Neural progenitor cell (in vitro differentiated cells): ENCODE measurements around the gene DISC1. TPM values are rescaled to one million over a fixed set of nuclear protein-coding genes. Genes with fewer than 3 reads are reported as not detected.

Source experiments
- DNase-seq: peaks from one replicate; pipeline ENCODE4 v3.0.0-alpha.2; 2016; ENCODE audit warnings: low spot score
- H2AFZ ChIP-seq: fragments of 200-600 bp; sonication (generic); replicated peaks from 2 replicates; pipeline ENCODE4 v1.6.1; 2016; ENCODE audit warnings: antibody characterized with exemption
- H3F3A ChIP-seq: fragments of 200-600 bp; sonication (generic); 2 replicates; pipeline ENCODE4 v1.6.1; 2016; ENCODE audit warnings: antibody characterized with exemption, low read depth
- H3K27ac ChIP-seq: fragments of 200-600 bp; sonication (generic); 2 replicates; pipeline ENCODE4 v1.5.1; 2016; ENCODE audit warnings: mild to moderate bottlenecking
- H3K27me3 ChIP-seq: fragments of 200-600 bp; sonication (generic); 2 replicates; pipeline ENCODE4 v1.6.1; 2016; ENCODE audit warnings: mild to moderate bottlenecking, moderate library complexity
- H3K36me3 ChIP-seq: fragments of 200-600 bp; sonication (generic); 2 replicates; pipeline ENCODE4 v1.5.1; 2016
- H3K4me1 ChIP-seq: fragments of 200-600 bp; sonication (generic); 2 replicates; pipeline ENCODE4 v1.6.1; 2016; ENCODE audit warnings: mixed run types
- H3K4me2 ChIP-seq: fragments of 200-600 bp; sonication (generic); 2 replicates; pipeline ENCODE4 v1.6.1; 2016
- H3K4me3 ChIP-seq: fragments of 200-600 bp; sonication (generic); 2 replicates; pipeline ENCODE4 v1.5.1; 2016
- H3K79me2 ChIP-seq: fragments of 200-600 bp; sonication (generic); 2 replicates; pipeline ENCODE4 v1.6.1; 2016; ENCODE audit warnings: low read depth
- H3K9ac ChIP-seq: fragments of 200-600 bp; sonication (generic); 2 replicates; pipeline ENCODE4 v1.6.1; 2016
- H3K9me3 ChIP-seq: fragments of 200-600 bp; sonication (generic); 2 replicates; pipeline ENCODE4 v1.5.1; 2016; ENCODE audit warnings: low read depth
- H4K20me1 ChIP-seq: fragments of 200-600 bp; sonication (generic); 2 replicates; pipeline ENCODE4 v1.6.1; 2016; ENCODE audit warnings: low read depth
- H3K27ac Mint-ChIP-seq: 3 replicates; pipeline ENCODE4 v1.8.0; 2021; ENCODE audit warnings: mixed read lengths
- H3K27me3 Mint-ChIP-seq: 2 replicates; pipeline ENCODE4 v1.8.0; 2022; ENCODE audit warnings: low read depth, mild to moderate bottlenecking, inconsistent platforms, moderate library complexity, mixed read lengths; ENCODE audit not compliant: insufficient read depth
- H3K36me3 Mint-ChIP-seq: 3 replicates; pipeline ENCODE4 v1.8.0; 2021; ENCODE audit warnings: mixed read lengths
- H3K4me1 Mint-ChIP-seq: 3 replicates; pipeline ENCODE4 v1.8.0; 2021; ENCODE audit warnings: mixed read lengths
- H3K4me3 Mint-ChIP-seq: 3 replicates; pipeline ENCODE4 v1.8.0; 2021; ENCODE audit warnings: mild to moderate bottlenecking, moderate library complexity, mixed read lengths
- H3K9me3 Mint-ChIP-seq: 3 replicates; pipeline ENCODE4 v1.8.0; 2020; ENCODE audit warnings: mixed read lengths
- EZH2 ChIP-seq: fragments of 200-600 bp; sonication (generic); IDR thresholded peaks from 2 replicates; pipeline ENCODE4 v1.6.1; 2017; ENCODE audit warnings: antibody characterized with exemption, mild to moderate bottlenecking, moderate library complexity
- EZH2phosphoT487 ChIP-seq: fragments of 200-600 bp; sonication (generic); IDR thresholded peaks from 2 replicates; pipeline ENCODE4 v1.6.1; 2017; ENCODE audit warnings: antibody characterized with exemption
- total RNA-seq: library from RNA; depleted of rRNA; stranded (reverse); fragments of >200 nt; gene quantifications from 2 replicates; pipeline ENCODE4 v1.2.3, GENCODE V29; 2015; ENCODE audit warnings: low replicate concordance
- TF ChIP-seq, protein P1 (sequence below): fragments of 200-600 bp; sonication (generic); IDR thresholded peaks from 2 replicates; pipeline ENCODE4 v1.5.1; 2017; ENCODE audit warnings: antibody characterized with exemption, mild to moderate bottlenecking

DISC1 gene
- total RNA-seq, 1 donor from 2014 or later, result 1.8 TPM

DNA sequence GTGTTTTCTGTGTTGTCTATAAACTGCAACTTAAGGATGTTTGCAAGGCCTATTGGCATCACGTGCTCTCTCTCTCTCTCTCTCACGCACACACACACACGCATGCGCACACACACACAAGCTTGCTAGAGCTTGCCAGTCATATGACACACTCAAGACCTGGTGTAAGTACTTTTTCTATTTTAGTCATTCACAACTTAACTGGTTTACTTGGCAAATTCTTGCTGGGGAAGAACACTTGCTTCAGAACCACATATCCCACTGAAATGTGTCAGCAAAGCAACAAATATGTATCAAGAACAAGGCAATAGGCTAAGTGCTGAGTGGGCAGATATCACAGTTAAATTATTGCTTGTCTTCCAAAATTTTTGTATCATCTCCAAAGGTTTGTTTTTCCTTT lies 107.8 kb downstream of the DISC1 start:
- Histone ChIP-seq H3K9me3 (no peaks in the 10 kb centered on the region), H3F3A (no peaks in the 10 kb centered on the region), H3K9ac (no peak overlapping the region), H3K4me3 (no peak overlapping the region), H3K4me1 (no peaks in the 10 kb centered on the region), H3K27ac (no peak overlapping the region), H2AFZ (no peak overlapping the region), H3K36me3 (no peaks in the 10 kb centered on the region), H4K20me1 (no peaks in the 10 kb centered on the region), H3K27me3 (no peaks in the 10 kb centered on the region), H3K79me2 (no peaks in the 10 kb centered on the region), H3K4me2 (no peak overlapping the region)
- Mint-ChIP-seq H3K27me3 (peaks cover 2% of the 10 kb centered on the region), H3K4me1 (no peaks in the 10 kb centered on the region), H3K27ac (no peak overlapping the region), H3K4me3 (no peak overlapping the region), H3K36me3 (no peaks in the 10 kb centered on the region), H3K9me3 (peaks cover 5% of the 10 kb centered on the region)
- TF ChIP-seq EZH2, result no peak
- TF ChIP-seq, protein P1, sequence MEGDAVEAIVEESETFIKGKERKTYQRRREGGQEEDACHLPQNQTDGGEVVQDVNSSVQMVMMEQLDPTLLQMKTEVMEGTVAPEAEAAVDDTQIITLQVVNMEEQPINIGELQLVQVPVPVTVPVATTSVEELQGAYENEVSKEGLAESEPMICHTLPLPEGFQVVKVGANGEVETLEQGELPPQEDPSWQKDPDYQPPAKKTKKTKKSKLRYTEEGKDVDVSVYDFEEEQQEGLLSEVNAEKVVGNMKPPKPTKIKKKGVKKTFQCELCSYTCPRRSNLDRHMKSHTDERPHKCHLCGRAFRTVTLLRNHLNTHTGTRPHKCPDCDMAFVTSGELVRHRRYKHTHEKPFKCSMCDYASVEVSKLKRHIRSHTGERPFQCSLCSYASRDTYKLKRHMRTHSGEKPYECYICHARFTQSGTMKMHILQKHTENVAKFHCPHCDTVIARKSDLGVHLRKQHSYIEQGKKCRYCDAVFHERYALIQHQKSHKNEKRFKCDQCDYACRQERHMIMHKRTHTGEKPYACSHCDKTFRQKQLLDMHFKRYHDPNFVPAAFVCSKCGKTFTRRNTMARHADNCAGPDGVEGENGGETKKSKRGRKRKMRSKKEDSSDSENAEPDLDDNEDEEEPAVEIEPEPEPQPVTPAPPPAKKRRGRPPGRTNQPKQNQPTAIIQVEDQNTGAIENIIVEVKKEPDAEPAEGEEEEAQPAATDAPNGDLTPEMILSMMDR, result no peak
- no peak for TF ChIP-seq EZH2phosphoT487
- no peak for DNase-seq

DNA sequence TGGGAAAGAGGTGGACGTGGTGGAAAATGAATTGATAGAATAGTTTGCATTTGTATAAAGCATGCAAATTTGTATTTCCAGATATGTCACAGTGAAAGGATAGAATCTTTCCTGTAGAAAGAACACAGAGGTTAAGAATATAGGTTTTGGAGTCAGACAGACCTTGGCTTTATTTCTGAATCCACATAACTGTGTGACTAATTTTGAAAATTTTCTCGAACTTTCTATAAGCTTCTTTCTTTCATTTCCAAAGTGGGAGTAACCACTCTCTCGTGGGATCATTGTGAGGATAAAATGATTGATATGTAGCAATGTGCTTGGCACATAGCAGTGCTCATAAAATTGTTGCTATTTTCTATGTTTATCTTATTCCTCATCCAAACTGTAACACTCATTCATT lies 108.8 kb downstream of the DISC1 start:
- Histone ChIP-seq H3K4me1 (no peaks in the 10 kb centered on the region), H3K27ac (no peak overlapping the region), H3K9me3 (no peaks in the 10 kb centered on the region), H4K20me1 (no peaks in the 10 kb centered on the region), H3K9ac (no peak overlapping the region), H3K27me3 (no peaks in the 10 kb centered on the region), H3F3A (no peaks in the 10 kb centered on the region), H3K4me3 (no peak overlapping the region), H3K79me2 (no peaks in the 10 kb centered on the region), H2AFZ (no peak overlapping the region), H3K4me2 (no peak overlapping the region), H3K36me3 (no peaks in the 10 kb centered on the region)
- Mint-ChIP-seq H3K36me3 (no peaks in the 10 kb centered on the region), H3K27ac (no peak overlapping the region), H3K9me3 (peaks cover 5% of the 10 kb centered on the region), H3K4me1 (no peaks in the 10 kb centered on the region), H3K27me3 (peaks cover 2% of the 10 kb centered on the region), H3K4me3 (no peak overlapping the region)
- no peak for TF ChIP-seq EZH2
- no peak for DNase-seq

DNA sequence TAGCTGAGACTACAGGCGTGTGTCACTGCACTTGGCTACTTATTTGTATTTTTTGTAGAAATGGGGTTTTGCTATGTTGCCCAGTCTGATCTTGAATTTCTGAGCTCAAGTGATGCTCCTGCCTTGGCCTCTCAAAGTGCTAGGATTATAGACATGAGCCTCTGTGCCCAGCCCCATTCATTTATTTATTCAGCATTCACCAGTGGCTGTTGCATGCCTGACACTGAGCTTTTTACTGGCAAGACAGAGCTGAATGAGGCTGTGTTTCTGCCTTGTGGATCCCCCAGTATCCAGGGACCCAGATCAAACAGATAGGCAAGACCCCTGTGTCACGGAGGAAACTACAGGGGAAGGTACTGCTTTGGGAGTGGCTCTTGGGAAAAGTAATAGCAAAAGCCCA lies 109.4 kb downstream of the DISC1 start:
- no peak overlapping the region for H3K4me3 ChIP-seq
- H3K4me1 ChIP-seq, result no peaks in the 10 kb centered on the region
- DNase-seq, result no peak
- peaks cover 5% of the 10 kb centered on the region for H3K9me3 Mint-ChIP-seq
- H3K27ac Mint-ChIP-seq, result no peak overlapping the region
- H3K4me1 Mint-ChIP-seq, result no peaks in the 10 kb centered on the region
- H3K4me3 Mint-ChIP-seq, result no peak overlapping the region
- H3K27me3 Mint-ChIP-seq, result peaks cover 2% of the 10 kb centered on the region
- H3F3A ChIP-seq, result no peaks in the 10 kb centered on the region
- no peaks in the 10 kb centered on the region for H3K36me3 Mint-ChIP-seq
- H3K9ac ChIP-seq, result no peak overlapping the region
- no peaks in the 10 kb centered on the region for H3K36me3 ChIP-seq
- H3K4me2 ChIP-seq, result no peak overlapping the region
- no peaks in the 10 kb centered on the region for H3K9me3 ChIP-seq
- no peaks in the 10 kb centered on the region for H3K79me2 ChIP-seq
- no peak overlapping the region for H3K27ac ChIP-seq
- H3K27me3 ChIP-seq, result no peaks in the 10 kb centered on the region
- TF ChIP-seq, protein P1, result no peak
- TF ChIP-seq EZH2phosphoT487 (no peak), EZH2 (no peak)
- no peak overlapping the region for H2AFZ ChIP-seq
- no peaks in the 10 kb centered on the region for H4K20me1 ChIP-seq

DNA sequence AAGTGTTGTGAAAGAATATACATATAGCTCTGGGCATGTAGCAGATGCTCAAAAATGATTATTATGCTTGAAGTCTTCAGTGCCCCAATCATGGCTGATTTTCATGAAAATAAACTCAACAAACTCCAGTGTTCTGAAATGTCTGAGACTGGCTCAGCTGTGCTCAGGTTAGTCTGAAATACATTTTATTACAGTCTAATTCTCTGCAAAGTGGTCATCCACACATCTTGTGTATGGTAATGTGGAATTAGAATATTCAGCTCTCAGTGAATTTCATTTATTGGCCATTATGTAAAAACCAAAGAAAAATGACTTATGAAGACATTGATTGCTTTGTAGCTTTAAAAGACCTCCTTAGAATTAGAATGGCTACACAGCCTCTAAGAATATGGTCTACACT lies 109.9 kb downstream of the DISC1 start:
- Mint-ChIP-seq H3K4me1 (no peaks in the 10 kb centered on the region), H3K4me3 (no peak overlapping the region), H3K36me3 (no peaks in the 10 kb centered on the region), H3K27me3 (peaks cover 2% of the 10 kb centered on the region), H3K9me3 (peaks cover 2% of the 10 kb centered on the region), H3K27ac (no peak overlapping the region)
- Histone ChIP-seq H4K20me1 (no peaks in the 10 kb centered on the region), H3K4me1 (no peaks in the 10 kb centered on the region), H3K4me2 (no peak overlapping the region), H3F3A (no peaks in the 10 kb centered on the region), H3K79me2 (no peaks in the 10 kb centered on the region), H3K27me3 (no peaks in the 10 kb centered on the region), H3K9ac (no peak overlapping the region), H3K27ac (no peak overlapping the region), H3K36me3 (no peaks in the 10 kb centered on the region), H3K9me3 (no peaks in the 10 kb centered on the region), H3K4me3 (no peak overlapping the region), H2AFZ (no peak overlapping the region)
- TF ChIP-seq EZH2, result no peak
- no peak for DNase-seq
